Stimulated activated CD8-positive, alpha-beta memory T cell treated with anti-CD3 and anti-CD28 coated beads, Interleukin-7, amount 100 ng/mL, for 4 hours (primary cell): ENCODE results near the gene SLC39A12.

Experiments used
- DNase-seq, 2 donors: peaks; one replicate each; pipeline ENCODE4 v3.0.0-alpha.2; 2020; ENCODE audit warnings: low read depth in 2 of 2

The SLC39A12 gene

GRCh38 chr10:17963431-17963830, 11.7 kb downstream of the SLC39A12 start:
- no peak for DNase-seq

GRCh38 chr10:17965649-17966235, 14.0 kb downstream of the SLC39A12 start:
- no peak for DNase-seq

GRCh38 chr10:17974505-17974904, 22.8 kb downstream of the SLC39A12 start:
- no peak for DNase-seq

GRCh38 chr10:17980846-17981565, 29.3 kb downstream of the SLC39A12 start:
- DNase-seq = no peak

- no peak for DNase-seq
Observed at GRCh38 chr10:17981766-17982380, 30.2 kb downstream of the SLC39A12 start.

GRCh38 chr10:17984056-17984455, 32.3 kb downstream of the SLC39A12 start:
- no peak for DNase-seq

GRCh38 chr10:17984563-17984962, 32.8 kb downstream of the SLC39A12 start:
- DNase-seq = no peak

- DNase-seq = no peak
Observed at GRCh38 chr10:17989908-17990767, 38.4 kb downstream of the SLC39A12 start.

GRCh38 chr10:17992266-17992665, 40.5 kb downstream of the SLC39A12 start:
- no peak for DNase-seq

- no peak for DNase-seq
Observed at GRCh38 chr10:17993361-17993760, 41.6 kb downstream of the SLC39A12 start.

GRCh38 chr10:18000601-18001000, 48.9 kb downstream of the SLC39A12 start:
- no peak for DNase-seq

- DNase-seq = no peak
Observed at GRCh38 chr10:18005445-18005780, 53.7 kb downstream of the SLC39A12 start.

- no peak for DNase-seq
Observed at GRCh38 chr10:18005781-18006456, 54.2 kb downstream of the SLC39A12 start.

GRCh38 chr10:18008986-18009385, 57.3 kb downstream of the SLC39A12 start:
- DNase-seq = no peak

- DNase-seq = no peak
Observed at GRCh38 chr10:18010050-18010449, 58.3 kb downstream of the SLC39A12 start.

GRCh38 chr10:18020523-18020922, 68.8 kb downstream of the SLC39A12 start:
- no peak for DNase-seq

- no peak for DNase-seq
Observed at GRCh38 chr10:18021725-18022480, 70.2 kb downstream of the SLC39A12 start.

GRCh38 chr10:18043148-18044006, 91.7 kb downstream of the SLC39A12 start:
- DNase-seq = no peak

- no peak for DNase-seq
Observed at GRCh38 chr10:18044976-18045720, 93.4 kb downstream of the SLC39A12 start.
